RPMI8226 (cell line): ENCODE results near the gene NUP214.
"Not testable (repeated sequence)": the region's sequence is repeated elsewhere in the genome, so short reads cannot be mapped to it uniquely, and the experiment has no call there.

ENCODE experiments used
- DNase-seq: peaks from one replicate; pipeline ENCODE4 v3.0.0-alpha.2; 2015

The NUP214 gene

GRCh38 chr9:131097126-131097947, 28.0 kb upstream of the NUP214 start:
- no peak for DNase-seq

GRCh38 chr9:131097948-131098278, 27.5 kb upstream of the NUP214 start:
- no peak for DNase-seq

GRCh38 chr9:131098391-131099101, 26.8 kb upstream of the NUP214 start:
- no peak for DNase-seq

- no peak for DNase-seq
These were observed 26.2 kb upstream of the NUP214 start for GRCh38 chr9:131099102-131099606.

GRCh38 chr9:131099845-131100244, 25.5 kb upstream of the NUP214 start:
- DNase-seq = not testable (repeated sequence)

GRCh38 chr9:131100445-131100844, 24.9 kb upstream of the NUP214 start:
- no peak for DNase-seq

- peak; percentile 27 for DNase-seq
These were observed 24.0 kb upstream of the NUP214 start for GRCh38 chr9:131101207-131101964.

GRCh38 chr9:131103024-131103423, 22.4 kb upstream of the NUP214 start:
- no peak for DNase-seq

GRCh38 chr9:131103535-131103934, 21.9 kb upstream of the NUP214 start:
- DNase-seq = no peak

- DNase-seq = no peak
These were observed 21.2 kb upstream of the NUP214 start for GRCh38 chr9:131104016-131104740.

- DNase-seq = no peak
These were observed 19.4 kb upstream of the NUP214 start for GRCh38 chr9:131105952-131106351.

GRCh38 chr9:131107760-131108159, 17.6 kb upstream of the NUP214 start:
- DNase-seq = no peak

GRCh38 chr9:131111186-131111853, 14.1 kb upstream of the NUP214 start:
- DNase-seq = no peak

GRCh38 chr9:131111854-131112311, 13.5 kb upstream of the NUP214 start:
- no peak for DNase-seq

GRCh38 chr9:131112374-131113154, 12.8 kb upstream of the NUP214 start:
- no peak for DNase-seq

GRCh38 chr9:131113655-131114054, 11.7 kb upstream of the NUP214 start:
- no peak for DNase-seq

GRCh38 chr9:131114084-131114535, 11.3 kb upstream of the NUP214 start:
- no peak for DNase-seq

- DNase-seq = not testable (repeated sequence)
These were observed 10.0 kb upstream of the NUP214 start for GRCh38 chr9:131115360-131115742.

- DNase-seq = no peak
These were observed 8.9 kb upstream of the NUP214 start for GRCh38 chr9:131116281-131117120.

GRCh38 chr9:131117121-131117761, 8.1 kb upstream of the NUP214 start:
- DNase-seq = no peak
